Activated CD4-positive, alpha-beta memory T cell treated with anti-CD3 and anti-CD28 coated beads for 36 hours (primary cell): ENCODE measurements around the gene BCAN. TPM values are rescaled to one million over a fixed set of nuclear protein-coding genes. Genes with fewer than 3 reads are reported as not detected.
A peak's percentile ranks its signal among the peaks of the same experiment; 100 is the strongest.

Experiments used
- CTCF ChIA-PET: fragments of 350-600 bp; sonication (Branson Sonifier 250); formaldehyde crosslinking; loops from one replicate; lab custom pipeline; 2021; ENCODE audit warnings: antibody characterized with exemption, inconsistent platforms; lab: Charles Lee
- POLR2A ChIA-PET: fragments of 350-600 bp; sonication (Branson Sonifier 250); formaldehyde crosslinking; loops from one replicate; lab custom pipeline; 2021; ENCODE audit warnings: antibody characterized with exemption; lab: Charles Lee
- DNase-seq: peaks from one replicate; pipeline ENCODE4 v3.0.0-alpha.2; 2020
- H3K27ac Mint-ChIP-seq: one replicate; pipeline ENCODE4 v1.8.0; 2021; ENCODE audit warnings: mixed read lengths
- H3K27me3 Mint-ChIP-seq: one replicate; pipeline ENCODE4 v1.8.0; 2021; ENCODE audit warnings: mixed read lengths
- H3K36me3 Mint-ChIP-seq: one replicate; pipeline ENCODE4 v1.8.0; 2021; ENCODE audit warnings: mixed read lengths
- H3K4me1 Mint-ChIP-seq: one replicate; pipeline ENCODE4 v1.8.0; 2021; ENCODE audit warnings: low read depth, mixed read lengths
- H3K4me3 Mint-ChIP-seq: one replicate; pipeline ENCODE4 v1.8.0; 2021; ENCODE audit warnings: mild to moderate bottlenecking, mixed read lengths
- H3K9me3 Mint-ChIP-seq: one replicate; pipeline ENCODE4 v1.8.0; 2021; ENCODE audit warnings: mixed read lengths
- intact Hi-C: fragments of 100-400 bp; cut with micrococcal nuclease; formaldehyde crosslinking; loops from one replicate; pipeline ENCODE4 v1.15.1; 2023
- total RNA-seq, 2 experiments: library from RNA; stranded (reverse); gene quantifications; one replicate each; pipeline ENCODE4 v1.2.3, GENCODE V29; 2021

The BCAN gene
- total RNA-seq, 2 experiments from 2014 or later = not detected

GRCh38 chr1:156656806-156657740, 15.2 kb downstream of the BCAN start:
- no peaks in the 10 kb centered on the region for H3K36me3 Mint-ChIP-seq
- intact Hi-C loops = loop anchor here (1.0 kb wide), 1 partner anchor 30 kb away; no protein-coding TSS in a partner anchor
- peaks cover 35% of the 10 kb centered on the region for H3K4me1 Mint-ChIP-seq
- ChIA-PET CTCF (interaction anchor here (0.8 to 8.7 kb wide), 17 partner anchors 13 to 234 kb away, joined by 3 to 209 read pairs (median 3); partner anchors contain the start of genes BCAN, CRABP2, HAPLN2 and MRPL24), POLR2A (no interaction called here)
- peaks cover 51% of the 10 kb centered on the region for H3K27me3 Mint-ChIP-seq
- no peaks in the 10 kb centered on the region for H3K9me3 Mint-ChIP-seq
- peak; percentile 79 for DNase-seq
- peak overlapping the region; percentile 44 for H3K4me3 Mint-ChIP-seq
- H3K27ac Mint-ChIP-seq = no peak overlapping the region

- H3K27me3 Mint-ChIP-seq = peaks cover 47% of the 10 kb centered on the region
Measured at GRCh38 chr1:156657741-156658319, 15.9 kb downstream of the BCAN start.

GRCh38 chr1:156658496-156658895, 16.6 kb downstream of the BCAN start:
- Mint-ChIP-seq H3K9me3 (no peaks in the 10 kb centered on the region), H3K36me3 (no peaks in the 10 kb centered on the region), H3K4me3 (no peak overlapping the region), H3K27me3 (peaks cover 41% of the 10 kb centered on the region), H3K27ac (no peak overlapping the region), H3K4me1 (peaks cover 37% of the 10 kb centered on the region)
- ChIA-PET POLR2A (no interaction called here), CTCF (interaction anchor here (0.8 to 8.7 kb wide), 17 partner anchors 9 to 233 kb away, joined by 3 to 209 read pairs (median 4); partner anchors contain the start of genes BCAN, CRABP2, HAPLN2 and MRPL24)
- intact Hi-C loops = no loop called here
- no peak for DNase-seq

More at GRCh38 chr1:156657741-156658319, 15.9 kb downstream of the BCAN start:
- H3K9me3 Mint-ChIP-seq = no peaks in the 10 kb centered on the region
- peaks cover 37% of the 10 kb centered on the region for H3K4me1 Mint-ChIP-seq
- intact Hi-C loops = loop anchor here (1.0 kb wide), 1 partner anchor 31 kb away; no protein-coding TSS in a partner anchor
- H3K4me3 Mint-ChIP-seq = peak overlapping the region; percentile 44
- no peak for DNase-seq
- CTCF ChIA-PET = interaction anchor here (0.8 to 8.7 kb wide), 18 partner anchors 9 to 233 kb away, joined by 3 to 209 read pairs (median 4); partner anchors contain the start of genes BCAN, CRABP2, HAPLN2 and MRPL24
- no peak overlapping the region for H3K27ac Mint-ChIP-seq
- no peaks in the 10 kb centered on the region for H3K36me3 Mint-ChIP-seq
- POLR2A ChIA-PET = no interaction called here

GRCh38 chr1:156658945-156659574, 17.1 kb downstream of the BCAN start:
- Mint-ChIP-seq H3K4me1 (peaks cover 37% of the 10 kb centered on the region), H3K36me3 (no peaks in the 10 kb centered on the region), H3K27ac (no peak overlapping the region), H3K27me3 (peaks cover 36% of the 10 kb centered on the region), H3K9me3 (no peaks in the 10 kb centered on the region), H3K4me3 (peak overlapping the region; percentile 41)
- ChIA-PET POLR2A (no interaction called here), CTCF (interaction anchor here (0.8 to 8.7 kb wide), 25 partner anchors 10 to 273 kb away, joined by 3 to 209 read pairs (median 6); partner anchors contain the start of genes BCAN, CRABP2, GPATCH4 and ISG20L2)
- intact Hi-C loops = no loop called here
- DNase-seq = no peak

GRCh38 chr1:156659661-156659987, 17.7 kb downstream of the BCAN start:
- peak overlapping the region; percentile 41 for H3K4me3 Mint-ChIP-seq
- H3K4me1 Mint-ChIP-seq = peaks cover 37% of the 10 kb centered on the region
- ChIA-PET CTCF (interaction anchor here (0.8 to 8.7 kb wide), 25 partner anchors 10 to 274 kb away, joined by 3 to 209 read pairs (median 5); partner anchors contain the start of genes BCAN, CRABP2, GPATCH4 and ISG20L2), POLR2A (no interaction called here)
- peaks cover 31% of the 10 kb centered on the region for H3K27me3 Mint-ChIP-seq
- no peaks in the 10 kb centered on the region for H3K36me3 Mint-ChIP-seq
- no peak overlapping the region for H3K27ac Mint-ChIP-seq
- intact Hi-C loops = no loop called here
- no peaks in the 10 kb centered on the region for H3K9me3 Mint-ChIP-seq
- DNase-seq = no peak

GRCh38 chr1:156659988-156660751, 18.3 kb downstream of the BCAN start:
- peak; percentile 96 for DNase-seq
- ChIA-PET CTCF (interaction anchor here (0.6 to 8.7 kb wide), 34 partner anchors 10 to 368 kb away, joined by 3 to 209 read pairs (median 4); partner anchors contain the start of genes BCAN, CRABP2, GPATCH4 and ISG20L2), POLR2A (no interaction called here)
- peak overlapping the region; percentile 81 for H3K4me3 Mint-ChIP-seq
- no peaks in the 10 kb centered on the region for H3K36me3 Mint-ChIP-seq
- H3K27ac Mint-ChIP-seq = peak overlapping the region; percentile 82
- peaks cover 27% of the 10 kb centered on the region for H3K27me3 Mint-ChIP-seq
- H3K9me3 Mint-ChIP-seq = no peaks in the 10 kb centered on the region
- peaks cover 37% of the 10 kb centered on the region for H3K4me1 Mint-ChIP-seq
- intact Hi-C loops = loop anchor here (1.0 to 2.0 kb wide), 3 partner anchors 18 to 66 kb away; partner anchors contain the start of gene CRABP2

GRCh38 chr1:156660752-156661112, 18.8 kb downstream of the BCAN start:
- CTCF ChIA-PET = interaction anchor here (0.6 to 8.7 kb wide), 25 partner anchors 10 to 367 kb away, joined by 3 to 209 read pairs (median 4); partner anchors contain the start of genes CRABP2, ISG20L2, METTL25B and MRPL24
- peaks cover 37% of the 10 kb centered on the region for H3K4me1 Mint-ChIP-seq
- no peaks in the 10 kb centered on the region for H3K36me3 Mint-ChIP-seq
- H3K27ac Mint-ChIP-seq = peak overlapping the region; percentile 60
- DNase-seq = no peak
- H3K9me3 Mint-ChIP-seq = no peaks in the 10 kb centered on the region
- H3K27me3 Mint-ChIP-seq = peaks cover 22% of the 10 kb centered on the region
- intact Hi-C loops = loop anchor here (1.0 to 2.0 kb wide), 3 partner anchors 18 to 66 kb away; partner anchors contain the start of gene CRABP2
- peak overlapping the region; percentile 81 for H3K4me3 Mint-ChIP-seq
- POLR2A ChIA-PET = interaction anchor here (1.0 to 1.3 kb wide), 3 partner anchors 41 to 69 kb away, joined by 3 read pairs; partner anchors contain the start of genes ISG20L2 and NAXE

GRCh38 chr1:156662005-156662799, 20.3 kb downstream of the BCAN start:
- ChIA-PET POLR2A (interaction anchor here (1.0 to 1.3 kb wide), 2 partner anchors 39 to 67 kb away, joined by 3 read pairs; partner anchors contain the start of gene ISG20L2), CTCF (interaction anchor here (0.7 to 8.7 kb wide), 10 partner anchors 9 to 198 kb away, joined by 3 to 209 read pairs (median 32); partner anchors contain the start of genes CRABP2, ISG20L2, METTL25B and NES)
- intact Hi-C loops = no loop called here
- no peak overlapping the region for H3K27ac Mint-ChIP-seq
- H3K4me3 Mint-ChIP-seq = no peak overlapping the region
- H3K4me1 Mint-ChIP-seq = peaks cover 30% of the 10 kb centered on the region
- no peaks in the 10 kb centered on the region for H3K9me3 Mint-ChIP-seq
- H3K36me3 Mint-ChIP-seq = no peaks in the 10 kb centered on the region
- H3K27me3 Mint-ChIP-seq = peaks cover 7% of the 10 kb centered on the region
- DNase-seq = no peak

GRCh38 chr1:156662800-156663055, 20.8 kb downstream of the BCAN start:
- H3K9me3 Mint-ChIP-seq = no peaks in the 10 kb centered on the region
- H3K4me3 Mint-ChIP-seq = no peak overlapping the region
- ChIA-PET CTCF (interaction anchor here (3.8 to 8.7 kb wide), 3 partner anchors 27 to 43 kb away, joined by 37 to 209 read pairs (median 47); partner anchors contain the start of gene CRABP2), POLR2A (no interaction called here)
- no peak for DNase-seq
- no peak overlapping the region for H3K27ac Mint-ChIP-seq
- intact Hi-C loops = no loop called here
- peaks cover 3% of the 10 kb centered on the region for H3K27me3 Mint-ChIP-seq
- peaks cover 25% of the 10 kb centered on the region for H3K4me1 Mint-ChIP-seq
- no peaks in the 10 kb centered on the region for H3K36me3 Mint-ChIP-seq

- Mint-ChIP-seq H3K36me3 (no peaks in the 10 kb centered on the region), H3K4me1 (peaks cover 25% of the 10 kb centered on the region), H3K9me3 (no peaks in the 10 kb centered on the region), H3K27ac (no peak overlapping the region), H3K27me3 (no peaks in the 10 kb centered on the region), H3K4me3 (no peak overlapping the region)
- intact Hi-C loops = no loop called here
- DNase-seq = no peak
- ChIA-PET POLR2A (no interaction called here), CTCF (interaction anchor here (4.3 kb wide), 1 partner anchor 27 kb away, joined by 37 read pairs; no protein-coding TSS in a partner anchor)
Measured at GRCh38 chr1:156663178-156663577, 21.3 kb downstream of the BCAN start.
